Hepatocyte (in vitro differentiated cells): ENCODE measurements around the gene STX18. TPM values are rescaled to one million over a fixed set of nuclear protein-coding genes. Genes with fewer than 3 reads are reported as not detected.

Experiments
- DNase-seq: peaks from one replicate; pipeline ENCODE4 v3.0.0-alpha.2; 2016; ENCODE audit warnings: low spot score
- H2AFZ ChIP-seq: fragments of 200-600 bp; sonication (generic); 2 replicates; pipeline ENCODE4 v1.6.0; 2016; ENCODE audit warnings: antibody characterized with exemption, mild to moderate bottlenecking
- H3K27ac ChIP-seq: fragments of 200-600 bp; sonication (generic); 2 replicates; pipeline ENCODE4 v1.5.1; 2016; ENCODE audit warnings: mild to moderate bottlenecking
- H3K27me3 ChIP-seq: fragments of 200-600 bp; sonication (generic); 2 replicates; pipeline ENCODE4 v1.6.1; 2016
- H3K36me3 ChIP-seq: fragments of 200-600 bp; sonication (generic); replicated peaks from 2 replicates; pipeline ENCODE4 v1.5.1; 2016; ENCODE audit warnings: low read depth; ENCODE audit not compliant: insufficient read depth
- H3K4me1 ChIP-seq: fragments of 200-600 bp; sonication (generic); 2 replicates; pipeline ENCODE4 v1.5.1; 2016; ENCODE audit warnings: mild to moderate bottlenecking, moderate library complexity; ENCODE audit not compliant: insufficient read depth
- H3K4me2 ChIP-seq: fragments of 200-600 bp; sonication (generic); 2 replicates; pipeline ENCODE4 v1.6.0; 2016
- H3K4me3 ChIP-seq: fragments of 200-600 bp; sonication (generic); 2 replicates; pipeline ENCODE4 v1.5.1; 2016; ENCODE audit warnings: mild to moderate bottlenecking
- H3K79me2 ChIP-seq: fragments of 200-600 bp; sonication (generic); 2 replicates; pipeline ENCODE4 v1.6.0; 2017; ENCODE audit warnings: mild to moderate bottlenecking
- H3K9me2 ChIP-seq: fragments of 200-600 bp; sonication (generic); replicated peaks from 2 replicates; pipeline ENCODE4 v1.6.0; 2017; ENCODE audit warnings: mild to moderate bottlenecking; ENCODE audit not compliant: insufficient read depth
- H3K9me3 ChIP-seq: fragments of 200-600 bp; sonication (generic); 2 replicates; pipeline ENCODE4 v1.5.1; 2016; ENCODE audit warnings: low read depth, mild to moderate bottlenecking
- H4K20me1 ChIP-seq: fragments of 200-600 bp; sonication (generic); 2 replicates; pipeline ENCODE4 v1.6.0; 2016; ENCODE audit warnings: mild to moderate bottlenecking; ENCODE audit not compliant: insufficient read depth, poor library complexity, severe bottlenecking
- CTCF ChIP-seq: fragments of 200-600 bp; sonication (generic); IDR thresholded peaks from 2 replicates; pipeline ENCODE4 v1.5.1; 2016; ENCODE audit warnings: antibody characterized with exemption, mild to moderate bottlenecking; ENCODE audit not compliant: poor library complexity
- EZH2 ChIP-seq: fragments of 200-600 bp; sonication (generic); IDR thresholded peaks from 2 replicates; pipeline ENCODE4 v1.6.1; 2016; ENCODE audit warnings: antibody characterized with exemption, mild to moderate bottlenecking, borderline replicate concordance
- EZH2phosphoT487 ChIP-seq: fragments of 200-600 bp; sonication (generic); IDR thresholded peaks from one replicate; pipeline ENCODE4 v1.6.1; 2018; ENCODE audit warnings: antibody characterized with exemption, mild to moderate bottlenecking, low read depth, moderate library complexity; ENCODE audit not compliant: unreplicated experiment, severe bottlenecking
- WGBS: methylation state at CpG from one replicate; pipeline ENCODE4 v1.1.6; 2016; ENCODE audit warnings: low lambda C conversion rate; ENCODE audit errors: missing lambda C conversion rate; 5-methylcytosine and 5-hydroxymethylcytosine counted together
- polyA plus RNA-seq: library from polyadenylated mRNA; unstranded; fragments of >200 nt; fragmentation: Nextera tagmentation; extraction: Ambion mirVana; gene quantifications from 2 replicates; pipeline ENCODE4 v1.2.1, GENCODE V29; 2016
- total RNA-seq: library from RNA; depleted of rRNA; stranded (reverse); fragments of >200 nt; gene quantifications from 2 replicates; pipeline ENCODE4 v1.2.3, GENCODE V29; 2014

Gene STX18
- total and polyA plus RNA-seq, 2 experiments from 2014 or later: 32.1 to 54.3 TPM

- no peak overlapping the region for H3K4me3 ChIP-seq
- no peak overlapping the region for H2AFZ ChIP-seq
- 83% methylated on average over 9 of the region's 9 CpGs for WGBS
- TF ChIP-seq CTCF: no peak
- no peak for TF ChIP-seq EZH2
- no peak for TF ChIP-seq EZH2phosphoT487
- H3K27ac ChIP-seq: no peak overlapping the region
- H3K4me1 ChIP-seq: no peaks in the 10 kb centered on the region
- no peak overlapping the region for H3K4me2 ChIP-seq
- no peak for DNase-seq
- H4K20me1 ChIP-seq: peaks cover 14% of the 10 kb centered on the region
- peaks cover 99% of the 10 kb centered on the region for H3K79me2 ChIP-seq
- H3K27me3 ChIP-seq: no peaks in the 10 kb centered on the region
- H3K9me3 ChIP-seq: no peaks in the 10 kb centered on the region
- no peaks in the 10 kb centered on the region for H3K9me2 ChIP-seq
- H3K36me3 ChIP-seq: no peaks in the 10 kb centered on the region
Observed at GRCh38 chr4:4534515-4535145, 7.2 kb downstream of the STX18 start.

GRCh38 chr4:4533461-4534169 lies 8.2 kb downstream of the STX18 start:
- H3K79me2 ChIP-seq: peaks cover 99% of the 10 kb centered on the region
- no peak overlapping the region for H3K4me3 ChIP-seq
- no peaks in the 10 kb centered on the region for H3K9me2 ChIP-seq
- no peak overlapping the region for H3K4me2 ChIP-seq
- H3K4me1 ChIP-seq: no peaks in the 10 kb centered on the region
- H3K27ac ChIP-seq: no peak overlapping the region
- H3K36me3 ChIP-seq: no peaks in the 10 kb centered on the region
- H3K27me3 ChIP-seq: no peaks in the 10 kb centered on the region
- DNase-seq: no peak
- peaks cover 14% of the 10 kb centered on the region for H4K20me1 ChIP-seq
- no peaks in the 10 kb centered on the region for H3K9me3 ChIP-seq
- 95% methylated on average over 8 of the region's 8 CpGs for WGBS
- TF ChIP-seq EZH2phosphoT487: no peak
- no peak for TF ChIP-seq EZH2
- TF ChIP-seq CTCF: no peak
- no peak overlapping the region for H2AFZ ChIP-seq

- no peak overlapping the region for H3K27ac ChIP-seq
- no peaks in the 10 kb centered on the region for H3K9me3 ChIP-seq
- TF ChIP-seq CTCF (no peak), EZH2 (no peak), EZH2phosphoT487 (no peak)
- no peaks in the 10 kb centered on the region for H3K36me3 ChIP-seq
- H3K27me3 ChIP-seq: no peaks in the 10 kb centered on the region
- no peak overlapping the region for H3K4me2 ChIP-seq
- 94% methylated on average over 3 of the region's 3 CpGs for WGBS
- H2AFZ ChIP-seq: no peak overlapping the region
- peaks cover 97% of the 10 kb centered on the region for H3K79me2 ChIP-seq
- no peak for DNase-seq
- no peaks in the 10 kb centered on the region for H3K9me2 ChIP-seq
- no peak overlapping the region for H3K4me3 ChIP-seq
- no peaks in the 10 kb centered on the region for H3K4me1 ChIP-seq
- peaks cover 14% of the 10 kb centered on the region for H4K20me1 ChIP-seq
Observed at GRCh38 chr4:4532371-4533154, 9.3 kb downstream of the STX18 start.
